ENCODE results near the gene RIPOR2. TPM values are rescaled to one million over a fixed set of nuclear protein-coding genes. Genes with fewer than 3 reads are reported as not detected.
A peak's percentile ranks its signal among the peaks of the same experiment; 100 is the strongest.

Gene RIPOR2
- total RNA-seq, 1 donor from 2014 or later = 9.9 TPM

GRCh38 chr6:24933868-24934401 lies 1.8 kb downstream of the RIPOR2 start:
- H3K4me1 ChIP-seq (ENCODE audit: control insufficient read depth in 3 of 3, insufficient read depth in 3 of 3, low read length in 3 of 3) = peaks cover 18 to 29% (median 25%) of the 10 kb centered on the region in 3 donors
- H3K9ac ChIP-seq (ENCODE audit: low read depth in 1 of 3, low read length in 3 of 3) = no peak overlapping the region
- H3K27me3 ChIP-seq (ENCODE audit: control insufficient read depth in 3 of 3, insufficient read depth in 3 of 3, low read length in 3 of 3) = no peaks in the 10 kb centered on the region
- H3K9me3 ChIP-seq (ENCODE audit: control insufficient read depth in 3 of 3, low read length in 3 of 3) = no peaks in the 10 kb centered on the region
- H3K4me3 ChIP-seq (ENCODE audit: low read length in 3 of 3) = no peak overlapping the region
- H3K36me3 ChIP-seq (ENCODE audit: control insufficient read depth in 3 of 3, insufficient read depth in 3 of 3, low read length in 3 of 3) = no peaks in the 10 kb centered on the region
- no peak overlapping the region for H3K27ac ChIP-seq (ENCODE audit: low read depth, low read length)

GRCh38 chr6:24933266-24933665 lies 2.5 kb downstream of the RIPOR2 start:
- Histone ChIP-seq H3K27me3 (ENCODE audit: control insufficient read depth in 3 of 3, insufficient read depth in 3 of 3, low read length in 3 of 3) (no peaks in the 10 kb centered on the region), H3K9me3 (ENCODE audit: control insufficient read depth in 3 of 3, low read length in 3 of 3) (no peaks in the 10 kb centered on the region), H3K4me1 (ENCODE audit: control insufficient read depth in 3 of 3, insufficient read depth in 3 of 3, low read length in 3 of 3) (peaks cover 18 to 29% (median 25%) of the 10 kb centered on the region in 3 donors), H3K36me3 (ENCODE audit: control insufficient read depth in 3 of 3, insufficient read depth in 3 of 3, low read length in 3 of 3) (no peaks in the 10 kb centered on the region), H3K27ac (ENCODE audit: low read depth, low read length) (no peak overlapping the region), H3K4me3 (ENCODE audit: low read length in 3 of 3) (no peak overlapping the region), H3K9ac (ENCODE audit: low read depth in 1 of 3, low read length in 3 of 3) (no peak overlapping the region)

GRCh38 chr6:24932832-24933231 lies 2.9 kb downstream of the RIPOR2 start:
- no peak overlapping the region for H3K9ac ChIP-seq (ENCODE audit: low read depth in 1 of 3, low read length in 3 of 3)
- H3K36me3 ChIP-seq (ENCODE audit: control insufficient read depth in 3 of 3, insufficient read depth in 3 of 3, low read length in 3 of 3) = no peaks in the 10 kb centered on the region
- no peak overlapping the region for H3K4me3 ChIP-seq (ENCODE audit: low read length in 3 of 3)
- H3K27ac ChIP-seq (ENCODE audit: low read depth, low read length) = no peak overlapping the region
- peaks cover 18 to 29% (median 25%) of the 10 kb centered on the region in 3 donors for H3K4me1 ChIP-seq (ENCODE audit: control insufficient read depth in 3 of 3, insufficient read depth in 3 of 3, low read length in 3 of 3)
- H3K27me3 ChIP-seq (ENCODE audit: control insufficient read depth in 3 of 3, insufficient read depth in 3 of 3, low read length in 3 of 3) = no peaks in the 10 kb centered on the region
- no peaks in the 10 kb centered on the region for H3K9me3 ChIP-seq (ENCODE audit: control insufficient read depth in 3 of 3, low read length in 3 of 3)

GRCh38 chr6:24931718-24932691 lies 3.8 kb downstream of the RIPOR2 start:
- H3K4me1 ChIP-seq (ENCODE audit: control insufficient read depth in 3 of 3, insufficient read depth in 3 of 3, low read length in 3 of 3) = peaks cover 18 to 29% (median 25%) of the 10 kb centered on the region in 3 donors

GRCh38 chr6:24931296-24931695 lies 4.5 kb downstream of the RIPOR2 start:
- peak overlapping the region in 1 of 3 donors; percentile 8 for H3K9ac ChIP-seq (ENCODE audit: low read depth in 1 of 3, low read length in 3 of 3)
- peak overlapping the region; percentile 74 for H3K27ac ChIP-seq (ENCODE audit: low read depth, low read length)

More at GRCh38 chr6:24931718-24932691, 3.8 kb downstream of the RIPOR2 start:
- Histone ChIP-seq H3K9me3 (ENCODE audit: control insufficient read depth in 3 of 3, low read length in 3 of 3) (no peaks in the 10 kb centered on the region), H3K36me3 (ENCODE audit: control insufficient read depth in 3 of 3, insufficient read depth in 3 of 3, low read length in 3 of 3) (no peaks in the 10 kb centered on the region), H3K4me3 (ENCODE audit: low read length in 3 of 3) (no peak overlapping the region), H3K9ac (ENCODE audit: low read depth in 1 of 3, low read length in 3 of 3) (peak overlapping the region in 1 of 3 donors; percentile 8), H3K27me3 (ENCODE audit: control insufficient read depth in 3 of 3, insufficient read depth in 3 of 3, low read length in 3 of 3) (no peaks in the 10 kb centered on the region), H3K27ac (ENCODE audit: low read depth, low read length) (peak overlapping the region; percentile 74)

GRCh38 chr6:24930431-24930871 lies 5.3 kb downstream of the RIPOR2 start:
- peak overlapping the region; percentile 74 for H3K27ac ChIP-seq (ENCODE audit: low read depth, low read length)

More at GRCh38 chr6:24931296-24931695, 4.5 kb downstream of the RIPOR2 start:
- Histone ChIP-seq H3K9me3 (ENCODE audit: control insufficient read depth in 3 of 3, low read length in 3 of 3) (no peaks in the 10 kb centered on the region), H3K27me3 (ENCODE audit: control insufficient read depth in 3 of 3, insufficient read depth in 3 of 3, low read length in 3 of 3) (no peaks in the 10 kb centered on the region), H3K4me1 (ENCODE audit: control insufficient read depth in 3 of 3, insufficient read depth in 3 of 3, low read length in 3 of 3) (peaks cover 18 to 33% (median 25%) of the 10 kb centered on the region in 3 donors), H3K36me3 (ENCODE audit: control insufficient read depth in 3 of 3, insufficient read depth in 3 of 3, low read length in 3 of 3) (no peaks in the 10 kb centered on the region), H3K4me3 (ENCODE audit: low read length in 3 of 3) (no peak overlapping the region)

GRCh38 chr6:24929242-24929641 lies 6.5 kb downstream of the RIPOR2 start:
- no peak overlapping the region for H3K4me3 ChIP-seq (ENCODE audit: low read length in 3 of 3)
- no peaks in the 10 kb centered on the region for H3K9me3 ChIP-seq (ENCODE audit: control insufficient read depth in 3 of 3, low read length in 3 of 3)
- H3K4me1 ChIP-seq (ENCODE audit: control insufficient read depth in 3 of 3, insufficient read depth in 3 of 3, low read length in 3 of 3) = peaks cover 18 to 37% (median 25%) of the 10 kb centered on the region in 3 donors
- H3K27me3 ChIP-seq (ENCODE audit: control insufficient read depth in 3 of 3, insufficient read depth in 3 of 3, low read length in 3 of 3) = no peaks in the 10 kb centered on the region
- no peaks in the 10 kb centered on the region for H3K36me3 ChIP-seq (ENCODE audit: control insufficient read depth in 3 of 3, insufficient read depth in 3 of 3, low read length in 3 of 3)
- H3K9ac ChIP-seq (ENCODE audit: low read depth in 1 of 3, low read length in 3 of 3) = no peak overlapping the region
- H3K27ac ChIP-seq (ENCODE audit: low read depth, low read length) = no peak overlapping the region

More at GRCh38 chr6:24930431-24930871, 5.3 kb downstream of the RIPOR2 start:
- H3K4me3 ChIP-seq (ENCODE audit: low read length in 3 of 3) = no peak overlapping the region
- peak overlapping the region in 2 of 3 donors; percentile 24 to 41 for H3K9ac ChIP-seq (ENCODE audit: low read depth in 1 of 3, low read length in 3 of 3)
- peaks cover 18 to 35% (median 25%) of the 10 kb centered on the region in 3 donors for H3K4me1 ChIP-seq (ENCODE audit: control insufficient read depth in 3 of 3, insufficient read depth in 3 of 3, low read length in 3 of 3)
- no peaks in the 10 kb centered on the region for H3K9me3 ChIP-seq (ENCODE audit: control insufficient read depth in 3 of 3, low read length in 3 of 3)
- H3K27me3 ChIP-seq (ENCODE audit: control insufficient read depth in 3 of 3, insufficient read depth in 3 of 3, low read length in 3 of 3) = no peaks in the 10 kb centered on the region
- H3K36me3 ChIP-seq (ENCODE audit: control insufficient read depth in 3 of 3, insufficient read depth in 3 of 3, low read length in 3 of 3) = no peaks in the 10 kb centered on the region

GRCh38 chr6:24927985-24928745 lies 7.6 kb downstream of the RIPOR2 start:
- Histone ChIP-seq H3K27ac (ENCODE audit: low read depth, low read length) (no peak overlapping the region), H3K27me3 (ENCODE audit: control insufficient read depth in 3 of 3, insufficient read depth in 3 of 3, low read length in 3 of 3) (no peaks in the 10 kb centered on the region), H3K9me3 (ENCODE audit: control insufficient read depth in 3 of 3, low read length in 3 of 3) (no peaks in the 10 kb centered on the region), H3K9ac (ENCODE audit: low read depth in 1 of 3, low read length in 3 of 3) (no peak overlapping the region), H3K4me3 (ENCODE audit: low read length in 3 of 3) (no peak overlapping the region), H3K4me1 (ENCODE audit: control insufficient read depth in 3 of 3, insufficient read depth in 3 of 3, low read length in 3 of 3) (peaks cover 18 to 37% (median 25%) of the 10 kb centered on the region in 3 donors), H3K36me3 (ENCODE audit: control insufficient read depth in 3 of 3, insufficient read depth in 3 of 3, low read length in 3 of 3) (no peaks in the 10 kb centered on the region)

- Histone ChIP-seq H3K27me3 (ENCODE audit: control insufficient read depth in 3 of 3, insufficient read depth in 3 of 3, low read length in 3 of 3) (no peaks in the 10 kb centered on the region), H3K27ac (ENCODE audit: low read depth, low read length) (no peak overlapping the region), H3K9ac (ENCODE audit: low read depth in 1 of 3, low read length in 3 of 3) (no peak overlapping the region), H3K4me1 (ENCODE audit: control insufficient read depth in 3 of 3, insufficient read depth in 3 of 3, low read length in 3 of 3) (peaks cover 18 to 37% (median 25%) of the 10 kb centered on the region in 3 donors), H3K4me3 (ENCODE audit: low read length in 3 of 3) (no peak overlapping the region), H3K9me3 (ENCODE audit: control insufficient read depth in 3 of 3, low read length in 3 of 3) (no peaks in the 10 kb centered on the region), H3K36me3 (ENCODE audit: control insufficient read depth in 3 of 3, insufficient read depth in 3 of 3, low read length in 3 of 3) (no peaks in the 10 kb centered on the region)
Observed at GRCh38 chr6:24927277-24927955, 8.3 kb downstream of the RIPOR2 start.
